ENCODE measurements around the gene AP2B1. TPM values are rescaled to one million over a fixed set of nuclear protein-coding genes. Genes with fewer than 3 reads are reported as not detected.

The AP2B1 gene
- total RNA-seq, 4 donors from 2014 or later: 32.2 to 102 (median 60.1) TPM

DNA sequence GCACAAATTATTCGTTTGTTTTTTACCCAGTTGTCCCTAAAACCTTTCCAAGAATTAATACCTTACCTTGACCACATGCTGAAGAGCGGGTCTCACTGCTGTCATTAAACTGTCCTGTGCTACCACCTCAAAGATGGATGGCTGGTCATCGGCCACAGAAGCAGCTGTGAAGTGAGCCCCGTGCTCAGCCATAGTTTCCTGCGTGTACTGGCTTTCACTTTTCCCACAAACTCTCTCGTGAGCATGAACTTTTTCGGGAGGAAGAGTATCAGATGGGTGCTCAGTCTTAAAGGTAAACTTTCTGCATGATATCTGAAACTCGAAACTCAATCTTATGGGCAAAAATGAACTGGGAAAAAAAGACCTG, 9.3 kb upstream of the AP2B1 start:
- no peak for TF ChIP-seq POLR2AphosphoS5 (IDR thresholded peaks at IDR 0.05)
- no peak for TF ChIP-seq POLR2A (IDR thresholded peaks at IDR 0.05)
- TF ChIP-seq, protein P1, sequence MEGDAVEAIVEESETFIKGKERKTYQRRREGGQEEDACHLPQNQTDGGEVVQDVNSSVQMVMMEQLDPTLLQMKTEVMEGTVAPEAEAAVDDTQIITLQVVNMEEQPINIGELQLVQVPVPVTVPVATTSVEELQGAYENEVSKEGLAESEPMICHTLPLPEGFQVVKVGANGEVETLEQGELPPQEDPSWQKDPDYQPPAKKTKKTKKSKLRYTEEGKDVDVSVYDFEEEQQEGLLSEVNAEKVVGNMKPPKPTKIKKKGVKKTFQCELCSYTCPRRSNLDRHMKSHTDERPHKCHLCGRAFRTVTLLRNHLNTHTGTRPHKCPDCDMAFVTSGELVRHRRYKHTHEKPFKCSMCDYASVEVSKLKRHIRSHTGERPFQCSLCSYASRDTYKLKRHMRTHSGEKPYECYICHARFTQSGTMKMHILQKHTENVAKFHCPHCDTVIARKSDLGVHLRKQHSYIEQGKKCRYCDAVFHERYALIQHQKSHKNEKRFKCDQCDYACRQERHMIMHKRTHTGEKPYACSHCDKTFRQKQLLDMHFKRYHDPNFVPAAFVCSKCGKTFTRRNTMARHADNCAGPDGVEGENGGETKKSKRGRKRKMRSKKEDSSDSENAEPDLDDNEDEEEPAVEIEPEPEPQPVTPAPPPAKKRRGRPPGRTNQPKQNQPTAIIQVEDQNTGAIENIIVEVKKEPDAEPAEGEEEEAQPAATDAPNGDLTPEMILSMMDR (IDR thresholded peaks at IDR 0.05): no peak
- no peak for TF ChIP-seq EP300 (IDR thresholded peaks at IDR 0.05; ENCODE audit: low read depth)
- WGBS, 2 donors (ENCODE audit: low coverage in 1 of 2): 4 to 8% methylated on average over 2 to 8 of the region's 8 CpGs
- Histone ChIP-seq H3K27me3 (no peaks in the 10 kb centered on the region), H3K36me3 (peaks cover 0 to 7% (median 0%) of the 10 kb centered on the region in 4 donors), H3K4me1 (peaks cover 5 to 16% (median 14%) of the 10 kb centered on the region in 4 donors), H3K9me3 (no peaks in the 10 kb centered on the region), H3K27ac (peak overlapping the region; percentile 90 to 94 (median 92)), H3K4me3 (peak overlapping the region; percentile 61 to 77 (median 68))
- intact Hi-C loops (cut with DNase I; ENCODE audit: low total_unique reads) (no loop called here), in situ Hi-C loops (cut with MboI; ENCODE audit: low pct_ligation_motif_present in 1 of 4, low pct_unique_long_range_greater_than_20kb in 1 of 4, low sequenced_read_pairs in 3 of 4) (no loop called here)
- DNase-seq: peak; percentile 19

DNA sequence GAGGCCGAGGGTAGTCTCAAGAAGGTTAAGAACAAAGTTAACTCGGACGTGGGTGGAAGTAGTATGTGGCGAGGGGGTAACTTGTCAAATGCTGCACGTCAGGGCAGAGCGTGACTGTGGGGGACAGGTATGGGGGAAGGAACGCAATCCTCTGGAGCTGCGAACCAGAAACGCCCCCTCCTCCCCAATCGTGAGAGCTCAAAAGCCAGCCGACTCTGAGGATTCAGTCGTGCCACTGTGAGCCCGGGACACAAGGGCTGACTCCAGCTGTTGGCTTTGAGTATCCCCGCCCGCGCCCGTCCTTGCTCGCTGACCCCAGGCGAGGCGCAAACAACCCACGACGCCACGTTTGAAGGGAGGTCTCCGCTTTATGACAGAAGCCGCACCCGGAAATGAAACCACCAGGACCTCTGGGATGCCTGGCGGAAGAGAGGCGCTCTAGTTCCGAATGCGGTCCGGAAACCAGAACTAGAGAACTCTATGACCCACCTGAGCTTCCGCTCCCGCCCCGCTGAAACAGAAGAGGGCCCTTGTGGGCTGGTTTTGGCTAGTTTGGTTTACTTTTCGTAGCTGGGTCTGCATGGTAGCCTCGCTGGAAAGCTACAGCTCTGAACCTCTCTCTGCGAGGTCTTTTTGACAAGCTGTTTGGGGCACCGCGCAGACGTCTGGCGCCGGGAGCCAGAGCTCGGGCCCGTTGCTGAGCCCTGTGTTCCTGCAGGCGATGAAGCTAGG, 8.8 kb upstream of the AP2B1 start, which contains the start of gene PEX12:
Gene PEX12 (minus strand): TSS at position 375 of the 732 bp plus-strand sequence. CDS start 550 bp downstream, outside the sequence.
- peak; percentile 91 for DNase-seq
- Histone ChIP-seq H3K4me3 (peak within 1 kb of the TSS; percentile 61 to 77 (median 68)), H3K9me3 (no peaks in the 10 kb centered on the region), H3K27ac (peak within 1 kb of the TSS; percentile 90 to 94 (median 92)), H3K4me1 (peaks cover 5 to 16% (median 14%) of the 10 kb centered on the region in 4 donors), H3K27me3 (no peaks in the 10 kb centered on the region), H3K36me3 (peaks cover 0 to 7% (median 0%) of the 10 kb centered on the region in 4 donors)
- peak; percentile 78 for TF ChIP-seq POLR2A (IDR thresholded peaks at IDR 0.05)
- peak; percentile 67 to 86 (median 83) for TF ChIP-seq POLR2AphosphoS5 (IDR thresholded peaks at IDR 0.05)
- TF ChIP-seq, protein P1 (IDR thresholded peaks at IDR 0.05): no peak
- TF ChIP-seq EP300 (IDR thresholded peaks at IDR 0.05; ENCODE audit: low read depth): no peak
- WGBS, 2 donors (ENCODE audit: low coverage in 1 of 2): 0% methylated on average over 45 of the region's 45 CpGs; no CpG with 5 or more reads in 1 of the 2 donors
- intact Hi-C loops (cut with DNase I; ENCODE audit: low total_unique reads): no loop called here
- in situ Hi-C loops (cut with MboI; ENCODE audit: low pct_ligation_motif_present in 1 of 4, low pct_unique_long_range_greater_than_20kb in 1 of 4, low sequenced_read_pairs in 3 of 4): no loop called here

DNA sequence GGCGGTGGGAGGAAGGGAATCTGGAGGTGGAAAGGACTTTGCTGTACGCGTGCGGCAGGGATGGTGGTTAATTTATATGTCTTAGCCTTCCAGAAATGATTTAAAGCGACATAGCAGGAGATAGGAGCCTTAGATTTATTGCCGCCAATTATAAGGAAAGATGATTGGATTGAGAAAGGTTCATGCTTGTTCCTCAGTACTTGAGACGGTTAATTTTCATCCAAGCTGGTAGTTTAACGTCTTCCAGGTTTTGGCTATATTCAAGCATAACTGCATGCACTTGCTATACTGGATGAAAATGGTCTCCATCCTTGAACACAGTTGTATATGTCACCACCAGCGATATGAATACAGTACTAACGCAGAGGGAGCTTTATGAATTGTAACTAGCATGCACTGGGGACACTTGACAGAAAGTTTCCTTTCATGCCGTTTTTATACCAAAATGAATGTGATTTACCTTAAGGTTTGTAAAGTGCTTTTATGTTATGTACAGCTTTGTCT, 8.1 kb upstream of the AP2B1 start:
- intact Hi-C loops (cut with DNase I; ENCODE audit: low total_unique reads): no loop called here
- no peaks in the 10 kb centered on the region for H3K27me3 ChIP-seq
- H3K36me3 ChIP-seq: peaks cover 0 to 5% (median 0%) of the 10 kb centered on the region in 4 donors
- H3K9me3 ChIP-seq: no peaks in the 10 kb centered on the region
- no peak for DNase-seq
- in situ Hi-C loops (cut with MboI; ENCODE audit: low pct_ligation_motif_present in 1 of 4, low pct_unique_long_range_greater_than_20kb in 1 of 4, low sequenced_read_pairs in 3 of 4): no loop called here
- TF ChIP-seq, protein P1 (IDR thresholded peaks at IDR 0.05): no peak
- TF ChIP-seq POLR2AphosphoS5 (IDR thresholded peaks at IDR 0.05) (no peak), POLR2A (IDR thresholded peaks at IDR 0.05) (no peak), EP300 (IDR thresholded peaks at IDR 0.05; ENCODE audit: low read depth) (no peak)
- peaks cover 5 to 16% (median 14%) of the 10 kb centered on the region in 4 donors for H3K4me1 ChIP-seq
- peak overlapping the region; percentile 61 to 77 (median 68) for H3K4me3 ChIP-seq
- H3K27ac ChIP-seq: peak overlapping the region; percentile 90 to 94 (median 92)
- 0 to 1% methylated on average over 10 to 11 of the region's 11 CpGs for WGBS, 2 donors (ENCODE audit: low coverage in 1 of 2)

DNA sequence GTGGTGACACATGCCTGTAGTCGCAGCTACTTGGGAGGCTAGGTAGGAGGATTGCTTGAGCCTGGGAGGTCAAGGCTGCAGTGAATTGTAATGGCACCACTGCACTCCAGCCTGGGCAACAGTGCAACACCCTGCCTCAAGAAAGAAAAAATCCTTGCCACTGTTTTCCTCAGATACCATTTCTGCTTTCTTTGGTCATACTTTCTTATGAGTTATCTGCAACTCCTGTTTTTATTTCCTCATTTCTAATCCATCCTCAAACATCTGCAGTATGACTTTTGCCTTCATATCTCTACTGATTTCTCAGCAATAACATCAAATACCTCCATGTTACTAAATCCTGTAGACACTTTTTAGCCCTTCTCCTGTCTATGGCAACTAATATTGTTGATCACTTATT, 3.1 kb upstream of the AP2B1 start:
- no peaks in the 10 kb centered on the region for H3K36me3 ChIP-seq
- no peaks in the 10 kb centered on the region for H3K27me3 ChIP-seq
- intact Hi-C loops (cut with DNase I; ENCODE audit: low total_unique reads): no loop called here
- H3K4me3 ChIP-seq: no peak overlapping the region
- DNase-seq: no peak
- peaks cover 5 to 26% (median 17%) of the 10 kb centered on the region in 4 donors for H3K4me1 ChIP-seq
- H3K9me3 ChIP-seq: no peaks in the 10 kb centered on the region
- 70% methylated on average over 1 of the region's 1 CpG; no CpG with 5 or more reads in 1 of the 2 donors for WGBS, 2 donors (ENCODE audit: low coverage in 1 of 2)
- TF ChIP-seq POLR2AphosphoS5 (IDR thresholded peaks at IDR 0.05) (no peak), EP300 (IDR thresholded peaks at IDR 0.05; ENCODE audit: low read depth) (no peak), POLR2A (IDR thresholded peaks at IDR 0.05) (no peak)
- TF ChIP-seq, protein P1 (IDR thresholded peaks at IDR 0.05): no peak
- no peak overlapping the region for H3K27ac ChIP-seq
- in situ Hi-C loops (cut with MboI; ENCODE audit: low pct_ligation_motif_present in 1 of 4, low pct_unique_long_range_greater_than_20kb in 1 of 4, low sequenced_read_pairs in 3 of 4): no loop called here

Measured in transverse colon (tissue), 4 donors.